ENCODE data around the gene ARMC5. TPM values are rescaled to one million over a fixed set of nuclear protein-coding genes. Genes with fewer than 3 reads are reported as not detected.

The ARMC5 gene
- total RNA-seq, 2 donors from 2014 or later = 4.2 to 13.2 TPM

- no peaks in the 10 kb centered on the region for H3K9me3 ChIP-seq
- no peaks in the 10 kb centered on the region for H3K27me3 ChIP-seq
- WGBS, 2 donors = 91 to 95% methylated on average over 9 to 16 of the region's 17 CpGs
- no peak for ATAC-seq
- no peak for DNase-seq
- no peak overlapping the region for H3K4me3 ChIP-seq
- H3K4me1 ChIP-seq = peaks cover 9% of the 10 kb centered on the region
- H3K27ac ChIP-seq = no peak overlapping the region
- intact Hi-C loops (cut with DNase I) = no loop called here
- H3K36me3 ChIP-seq (replicated peaks in 1 of 2; ENCODE audit: insufficient read depth in 1 of 2, low read depth in 2 of 2) = peaks cover 0 to 12% of the 10 kb centered on the region in 2 donors
- TF ChIP-seq POLR2A (IDR thresholded peaks at IDR 0.05) (no peak), CTCF (IDR thresholded peaks at IDR 0.05) (no peak)
Observed at GRCh38 chr16:31464781-31465260, 5.5 kb downstream of the ARMC5 start.

GRCh38 chr16:31465788-31466370, 6.6 kb downstream of the ARMC5 start:
- no peak for ATAC-seq
- WGBS, 2 donors = 85 to 89% methylated on average over 13 to 20 of the region's 20 CpGs
- H3K27ac ChIP-seq = no peak overlapping the region
- H3K9me3 ChIP-seq = no peaks in the 10 kb centered on the region
- DNase-seq = no peak
- no peaks in the 10 kb centered on the region for H3K4me1 ChIP-seq
- TF ChIP-seq CTCF (IDR thresholded peaks at IDR 0.05) (no peak), POLR2A (IDR thresholded peaks at IDR 0.05) (no peak)
- intact Hi-C loops (cut with DNase I) = no loop called here
- H3K4me3 ChIP-seq = no peak overlapping the region
- no peaks in the 10 kb centered on the region for H3K27me3 ChIP-seq
- peaks cover 0 to 12% of the 10 kb centered on the region in 2 donors for H3K36me3 ChIP-seq (replicated peaks in 1 of 2; ENCODE audit: insufficient read depth in 1 of 2, low read depth in 2 of 2)

GRCh38 chr16:31466381-31466841, 7.1 kb downstream of the ARMC5 start:
- intact Hi-C loops (cut with DNase I) = no loop called here
- 92 to 100% methylated on average over 1 to 12 of the region's 18 CpGs for WGBS, 2 donors
- no peak overlapping the region for H3K27ac ChIP-seq
- peaks cover under 1% of the 10 kb centered on the region for H3K4me1 ChIP-seq
- no peak for DNase-seq
- no peaks in the 10 kb centered on the region for H3K9me3 ChIP-seq
- TF ChIP-seq CTCF (IDR thresholded peaks at IDR 0.05) (no peak), POLR2A (IDR thresholded peaks at IDR 0.05) (no peak)
- no peaks in the 10 kb centered on the region for H3K27me3 ChIP-seq
- no peak overlapping the region for H3K4me3 ChIP-seq
- peaks cover 0 to 12% of the 10 kb centered on the region in 2 donors for H3K36me3 ChIP-seq (replicated peaks in 1 of 2; ENCODE audit: insufficient read depth in 1 of 2, low read depth in 2 of 2)
- ATAC-seq = no peak

GRCh38 chr16:31467151-31467773, 8.0 kb downstream of the ARMC5 start:
- no peak for TF ChIP-seq CTCF (IDR thresholded peaks at IDR 0.05)
- TF ChIP-seq POLR2A (IDR thresholded peaks at IDR 0.05) = no peak
- peaks cover 0 to 10% of the 10 kb centered on the region in 2 donors for H3K36me3 ChIP-seq (replicated peaks in 1 of 2; ENCODE audit: insufficient read depth in 1 of 2, low read depth in 2 of 2)
- H3K27ac ChIP-seq = no peak overlapping the region
- intact Hi-C loops (cut with DNase I) = no loop called here
- no peaks in the 10 kb centered on the region for H3K9me3 ChIP-seq
- WGBS, 2 donors = 82% methylated on average over 5 of the region's 5 CpGs
- no peak for ATAC-seq
- DNase-seq = no peak
- no peaks in the 10 kb centered on the region for H3K27me3 ChIP-seq
- H3K4me3 ChIP-seq = no peak overlapping the region
- peaks cover 6% of the 10 kb centered on the region for H3K4me1 ChIP-seq

Measured in body of pancreas (tissue), 4 donors.